SK-N-SH (cell line): ENCODE results near the gene HOMER3.

ENCODE experiments used
- CTCF ChIP-seq: fragments of 200-600 bp; sonication (generic); IDR thresholded peaks from 2 replicates; pipeline ENCODE4 v1.6.1; 2017; ENCODE audit warnings: antibody characterized with exemption, mild to moderate bottlenecking, moderate library complexity
- EZH2phosphoT487 ChIP-seq: fragments of 200-600 bp; sonication (generic); IDR thresholded peaks from 2 replicates; pipeline ENCODE4 v1.6.1; 2017; ENCODE audit warnings: low read depth, mixed run types, mild to moderate bottlenecking, antibody characterized with exemption, moderate library complexity, borderline replicate concordance
- JUND ChIP-seq: IDR thresholded peaks from 2 replicates; pipeline ENCODE4 v1.4.0; 2012
- POLR2AphosphoS5 ChIP-seq: IDR thresholded peaks from 2 replicates; pipeline ENCODE4 v1.6.1; 2012; ENCODE audit warnings: low read depth, low read length
- RCOR1 ChIP-seq: fragments of 150-350 bp; IDR thresholded peaks from 2 replicates; pipeline ENCODE4 v1.6.1; 2017; ENCODE audit warnings: antibody characterized with exemption, low read length
- REST ChIP-seq: IDR thresholded peaks from 2 replicates; pipeline ENCODE4 v1.6.1; 2012; ENCODE audit warnings: mild to moderate bottlenecking, low read depth, low read length, moderate library complexity
- RFX5 ChIP-seq: IDR thresholded peaks from 2 replicates; pipeline ENCODE4 v1.6.1; 2012; ENCODE audit warnings: mild to moderate bottlenecking, improper control_type of control experiment, low read length
- RXRA ChIP-seq: IDR thresholded peaks from 2 replicates; pipeline ENCODE4 v1.4.0; 2012; ENCODE audit warnings: low read depth, mild to moderate bottlenecking, borderline replicate concordance
- SMC3 ChIP-seq: IDR thresholded peaks from 2 replicates; pipeline ENCODE4 v1.6.1; 2012; ENCODE audit warnings: low read depth, low read length, improper control_type of control experiment
- TCF12 ChIP-seq: IDR thresholded peaks from 2 replicates; pipeline ENCODE4 v1.4.0; 2012
- TEAD4 ChIP-seq: IDR thresholded peaks from 2 replicates; pipeline ENCODE4 v1.4.0; 2012; ENCODE audit warnings: mild to moderate bottlenecking, borderline replicate concordance; ENCODE audit not compliant: insufficient read depth
- ZBTB33 ChIP-seq: IDR thresholded peaks from 2 replicates; pipeline ENCODE4 v1.4.0; 2012; ENCODE audit warnings: low read depth, borderline replicate concordance

- TF ChIP-seq CTCF (no peak), RXRA (no peak), SMC3 (no peak), TEAD4 (no peak), RFX5 (no peak), POLR2AphosphoS5 (no peak), JUND (no peak), RCOR1 (no peak), ZBTB33 (no peak), TCF12 (no peak), REST (no peak), EZH2phosphoT487 (no peak)
These were observed 36.0 kb downstream of the HOMER3 start for GRCh38 chr19:18905058-18905456.
